Ramos (cell line): Measurements from ENCODE around the gene SNRNP48.

Experiments used
- in situ Hi-C: fragments of 300-500 bp; cut with MboI; formaldehyde crosslinking; loops from one replicate; pipeline ENCODE4 v1.14.3; 2022; ENCODE audit warnings: low sequenced_read_pairs; ENCODE audit not compliant: unreplicated experiment

Gene SNRNP48, protein sequence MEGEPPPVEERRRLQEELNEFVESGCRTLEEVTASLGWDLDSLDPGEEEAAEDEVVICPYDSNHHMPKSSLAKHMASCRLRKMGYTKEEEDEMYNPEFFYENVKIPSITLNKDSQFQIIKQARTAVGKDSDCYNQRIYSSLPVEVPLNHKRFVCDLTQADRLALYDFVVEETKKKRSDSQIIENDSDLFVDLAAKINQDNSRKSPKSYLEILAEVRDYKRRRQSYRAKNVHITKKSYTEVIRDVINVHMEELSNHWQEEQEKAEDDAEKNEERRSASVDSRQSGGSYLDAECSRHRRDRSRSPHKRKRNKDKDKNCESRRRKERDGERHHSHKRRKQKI

GRCh38 chr6:7589949-7590917, at the start of gene SNRNP48:
Gene SNRNP48, plus strand, starts transcription at chr6:7590198. Its CDS starts 60 bp downstream, at chr6:7590258.
- in situ Hi-C loops: no loop called here

- in situ Hi-C loops: no loop called here
Observed at GRCh38 chr6:7540595-7540994, 49.4 kb upstream of the SNRNP48 start.

DNA sequence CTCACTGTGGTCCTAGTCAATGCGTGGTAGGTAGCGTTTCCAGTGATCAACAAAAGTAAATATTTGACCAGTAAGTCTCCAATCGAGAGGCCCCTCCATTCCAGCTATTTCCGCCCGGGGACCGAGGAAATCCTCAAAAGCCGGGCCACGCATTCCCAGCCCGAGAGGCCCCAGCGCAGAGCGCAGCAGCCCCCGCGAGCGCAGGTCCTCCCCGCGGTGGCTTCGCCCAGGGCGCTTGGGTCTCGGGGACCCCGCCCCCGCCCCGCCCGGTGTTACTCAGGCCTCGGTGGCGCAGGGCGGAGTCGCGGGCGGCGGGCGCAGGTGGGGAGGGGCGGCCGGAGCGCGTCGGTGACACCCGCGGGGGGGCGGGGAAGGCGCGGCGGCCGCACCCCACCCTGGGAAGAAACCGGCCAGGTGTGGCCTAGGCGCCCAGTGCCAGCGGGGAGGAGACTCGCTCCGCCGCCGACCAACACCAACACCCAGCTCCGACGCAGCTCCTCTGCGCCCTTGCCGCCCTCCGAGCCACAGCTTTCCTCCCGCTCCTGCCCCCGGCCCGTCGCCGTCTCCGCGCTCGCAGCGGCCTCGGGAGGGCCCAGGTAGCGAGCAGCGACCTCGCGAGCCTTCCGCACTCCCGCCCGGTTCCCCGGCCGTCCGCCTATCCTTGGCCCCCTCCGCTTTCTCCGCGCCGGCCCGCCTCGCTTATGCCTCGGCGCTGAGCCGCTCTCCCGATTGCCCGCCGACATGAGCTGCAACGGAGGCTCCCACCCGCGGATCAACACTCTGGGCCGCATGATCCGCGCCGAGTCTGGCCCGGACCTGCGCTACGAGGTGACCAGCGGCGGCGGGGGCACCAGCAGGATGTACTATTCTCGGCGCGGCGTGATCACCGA, 48.6 kb upstream of the SNRNP48 start, which contains the start of gene DSP:
DSP (plus strand) TSS at position 497 of the 890 bp plus-strand sequence; CDS start at position 742, 245 bp downstream.
- in situ Hi-C loops: no loop called here

GRCh38 chr6:7542065-7542873, 47.7 kb upstream of the SNRNP48 start:
- in situ Hi-C loops: no loop called here

- in situ Hi-C loops: no loop called here
Observed at GRCh38 chr6:7542874-7543624, 46.9 kb upstream of the SNRNP48 start.

DNA sequence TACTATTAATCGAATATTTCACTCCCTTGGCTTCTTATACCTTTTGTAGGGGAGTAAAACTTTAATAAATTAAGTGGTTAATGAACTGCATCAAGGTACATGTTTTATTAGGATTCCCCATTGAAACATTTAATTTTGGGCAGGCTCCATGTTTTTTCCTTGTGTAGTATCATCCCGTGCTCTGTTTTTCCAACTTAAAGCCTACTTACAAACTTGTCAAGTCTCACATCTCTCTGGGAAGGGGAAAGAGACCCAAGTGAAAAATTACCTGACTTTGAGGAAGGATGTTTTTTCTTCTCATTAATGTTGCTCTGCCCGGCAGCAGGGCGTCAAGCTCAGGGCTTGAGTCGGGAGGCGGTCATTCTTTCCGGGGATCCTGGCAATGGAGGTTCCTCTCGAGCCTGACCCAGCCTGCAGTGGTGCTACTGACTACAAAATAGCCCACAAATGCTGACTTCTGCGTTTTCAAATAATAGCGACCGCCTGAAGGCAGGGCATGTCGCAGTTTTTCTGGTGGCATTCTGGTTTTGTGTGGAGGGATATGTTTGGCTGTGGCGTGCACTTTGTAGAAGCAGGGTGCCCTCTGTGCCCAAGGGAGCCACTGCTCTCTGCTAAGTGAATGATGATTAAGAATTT, 46.1 kb upstream of the SNRNP48 start:
- in situ Hi-C loops: no loop called here

DNA sequence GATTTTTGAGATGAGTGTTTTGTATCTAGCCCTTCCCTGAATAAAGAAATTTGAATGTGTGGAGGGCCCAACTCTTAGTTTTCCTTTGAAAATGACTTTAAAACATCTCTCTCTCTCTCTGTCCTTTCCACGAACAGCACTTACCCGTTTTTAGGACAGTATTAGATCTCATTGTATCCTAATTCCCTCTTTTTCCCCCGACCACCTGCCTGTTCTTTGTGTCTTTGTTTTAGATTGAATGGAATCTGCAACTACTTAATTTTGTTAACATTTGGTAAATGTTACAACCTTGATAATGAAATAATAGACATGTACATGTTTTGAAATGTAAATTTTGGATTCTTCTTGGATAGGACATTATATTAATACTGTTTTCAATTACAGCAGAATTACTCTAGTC, 45.4 kb upstream of the SNRNP48 start:
- in situ Hi-C loops: no loop called here

DNA sequence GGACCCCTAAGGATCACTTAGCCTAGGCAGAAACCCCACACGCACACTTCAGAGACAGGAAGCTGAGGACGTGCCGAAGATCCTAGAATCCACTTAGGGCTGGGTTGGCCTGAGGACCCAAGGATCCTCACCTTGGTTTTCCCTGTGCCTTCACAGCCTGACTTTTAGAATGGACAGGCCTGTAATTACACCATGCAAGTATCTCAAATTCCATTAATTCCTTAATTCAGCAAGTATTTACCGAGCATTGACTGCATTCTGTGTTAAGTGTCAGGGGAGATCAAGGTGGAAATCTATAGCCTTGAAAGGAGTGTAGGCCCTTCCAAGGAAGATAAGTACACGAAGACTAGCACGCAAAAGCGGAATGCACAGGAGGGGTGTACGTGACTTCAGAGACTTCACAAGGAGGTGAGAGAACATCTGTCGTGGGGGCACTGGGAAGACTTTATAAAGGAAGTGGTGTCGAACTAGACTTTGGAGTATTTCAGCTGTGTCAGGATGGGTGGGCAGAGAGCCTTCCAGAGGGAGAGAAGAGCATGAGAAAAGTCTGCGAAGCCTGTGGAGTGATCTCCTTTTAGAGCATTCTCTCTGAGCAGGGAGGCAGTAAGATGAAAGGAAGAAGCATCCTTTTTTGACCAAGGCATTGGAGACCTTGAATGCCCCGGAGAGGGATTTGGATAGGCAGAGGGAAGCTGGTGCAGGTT, 44.5 kb upstream of the SNRNP48 start:
- in situ Hi-C loops: no loop called here

DNA sequence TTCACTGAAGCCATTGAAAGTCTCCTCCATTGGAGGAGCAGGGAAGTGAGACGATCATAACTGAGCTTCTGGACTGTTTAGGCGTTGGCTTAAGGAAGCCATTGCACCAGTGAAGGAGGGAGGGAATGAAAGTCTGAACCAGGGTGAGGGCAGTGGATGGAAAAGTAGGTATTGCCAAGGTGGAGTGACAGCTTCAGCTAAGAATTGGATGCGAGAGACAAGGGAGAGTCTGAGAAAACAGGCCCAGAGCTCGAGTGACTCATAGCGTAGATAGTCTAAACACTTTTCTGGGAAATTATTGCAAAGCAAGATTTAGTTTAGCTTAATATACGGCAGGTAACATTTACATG, 44.0 kb upstream of the SNRNP48 start:
- in situ Hi-C loops: no loop called here

DNA sequence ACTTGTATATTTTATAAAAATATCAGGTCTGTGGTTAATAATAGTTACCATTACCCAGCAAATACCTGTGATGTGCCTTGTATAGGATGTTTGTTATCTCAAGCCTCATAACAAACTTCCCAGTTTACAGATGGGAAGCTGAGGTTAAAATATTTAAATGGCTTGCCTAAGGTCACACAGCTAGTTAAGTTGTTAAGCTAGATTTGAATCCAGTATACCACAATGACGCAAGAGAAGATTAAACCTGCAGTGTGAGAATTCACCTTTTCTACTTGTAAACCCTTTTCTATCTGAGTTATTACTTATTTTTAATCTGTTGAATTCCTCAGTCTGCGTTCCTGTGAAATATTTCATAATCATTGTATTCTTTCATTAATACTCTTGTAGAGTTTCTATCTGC, 43.6 kb upstream of the SNRNP48 start:
- in situ Hi-C loops: no loop called here

GRCh38 chr6:7546896-7547295, 43.1 kb upstream of the SNRNP48 start:
- in situ Hi-C loops: no loop called here

- in situ Hi-C loops: no loop called here
Observed at GRCh38 chr6:7547315-7547714, 42.7 kb upstream of the SNRNP48 start.

- in situ Hi-C loops: no loop called here
Observed at GRCh38 chr6:7550433-7550801, 39.6 kb upstream of the SNRNP48 start.

- in situ Hi-C loops: no loop called here
Observed at GRCh38 chr6:7554533-7555275, 35.3 kb upstream of the SNRNP48 start.

GRCh38 chr6:7555671-7556070, 34.3 kb upstream of the SNRNP48 start:
- in situ Hi-C loops: no loop called here

DNA sequence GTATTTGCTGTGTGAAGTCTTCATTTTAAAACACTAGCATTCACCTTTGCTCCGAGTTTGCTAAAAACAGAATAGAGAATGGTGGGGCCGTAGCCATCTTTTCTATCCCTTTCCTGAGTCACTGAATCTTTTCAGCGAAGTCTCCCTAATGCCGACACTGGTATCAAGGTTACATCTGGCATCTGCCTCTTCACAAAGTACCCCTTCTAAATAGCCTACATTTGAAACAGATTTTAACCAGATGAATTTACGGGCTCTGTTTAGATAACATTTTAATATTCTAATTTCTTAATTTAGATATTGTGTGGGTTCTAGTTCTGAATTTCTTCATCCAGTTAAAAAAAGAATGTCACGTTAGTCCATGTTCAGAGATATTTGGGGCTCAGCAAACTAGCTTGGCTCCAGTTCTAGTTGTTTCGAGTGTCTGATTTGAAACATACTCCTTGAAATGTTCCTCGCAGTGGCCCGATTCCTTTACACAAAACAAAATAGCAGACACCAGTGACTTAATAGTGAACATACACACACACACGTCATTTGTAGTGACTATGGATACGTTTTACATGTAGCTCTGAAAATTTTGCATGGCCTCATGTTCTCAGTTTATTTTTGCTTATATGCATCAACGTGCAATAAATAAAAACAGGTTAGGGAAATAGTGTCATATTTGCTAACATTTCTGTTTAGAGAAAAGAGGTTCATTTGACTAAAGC, 33.4 kb upstream of the SNRNP48 start:
- in situ Hi-C loops: no loop called here
